DMS53 treated with DMSO at 0.1 percent for 48 hours (cell line): ENCODE measurements around the gene FARSA.
"Not testable (repeated sequence)": the region's sequence is repeated elsewhere in the genome, so short reads cannot be mapped to it uniquely, and the experiment has no call there.

Experiments
- DNase-seq: peaks from one replicate; lab custom pipeline; 2025; ENCODE audit not compliant: unreplicated experiment; lab: John Stamatoyannopoulos, UW

Gene FARSA

DNA sequence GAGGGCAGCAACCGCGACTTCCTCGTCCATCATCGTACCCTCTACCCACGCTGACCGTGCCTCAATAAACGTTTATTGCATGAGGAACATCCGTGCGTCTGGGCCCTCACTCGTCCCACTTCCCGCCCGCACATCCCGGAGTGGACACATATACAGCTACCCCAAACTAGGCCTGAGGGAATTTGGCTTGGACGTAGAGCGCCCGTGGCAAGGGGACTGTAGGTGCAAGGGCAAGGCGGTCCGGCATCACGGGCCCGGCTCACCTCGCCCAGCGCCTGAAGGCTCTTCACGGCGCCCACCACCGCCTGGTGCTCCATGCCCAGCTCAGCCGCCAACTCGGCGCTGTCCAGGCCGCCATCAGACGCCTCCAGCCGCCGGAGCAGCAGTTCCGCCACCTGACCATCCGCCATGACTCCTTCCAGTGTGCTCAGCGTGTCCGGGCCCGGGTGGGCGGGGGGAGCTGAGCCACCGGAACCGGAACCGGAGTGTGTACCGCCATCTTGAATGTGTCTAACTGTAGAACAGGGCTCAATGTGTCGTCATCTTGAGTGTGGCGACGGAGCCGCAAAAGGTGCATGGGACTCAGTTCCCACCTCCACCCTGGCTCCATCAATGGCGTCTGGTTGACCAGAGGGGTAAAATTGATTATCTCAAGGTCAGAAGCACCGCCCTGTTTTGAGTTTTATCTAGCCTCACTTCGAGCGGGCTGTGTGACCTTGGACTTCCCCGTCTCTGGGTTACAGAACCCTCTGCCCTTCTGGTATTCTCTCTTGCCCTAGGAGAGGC is at the start of gene FARSA:
Gene FARSA (minus strand): TSS at position 425 of the 786 bp plus-strand sequence. CDS start 15 bp downstream, at position 410.
- DNase-seq = peak; percentile 62

- DNase-seq = no peak
Observed at GRCh38 chr19:12983091-12983490, 49.6 kb upstream of the FARSA start.

DNA sequence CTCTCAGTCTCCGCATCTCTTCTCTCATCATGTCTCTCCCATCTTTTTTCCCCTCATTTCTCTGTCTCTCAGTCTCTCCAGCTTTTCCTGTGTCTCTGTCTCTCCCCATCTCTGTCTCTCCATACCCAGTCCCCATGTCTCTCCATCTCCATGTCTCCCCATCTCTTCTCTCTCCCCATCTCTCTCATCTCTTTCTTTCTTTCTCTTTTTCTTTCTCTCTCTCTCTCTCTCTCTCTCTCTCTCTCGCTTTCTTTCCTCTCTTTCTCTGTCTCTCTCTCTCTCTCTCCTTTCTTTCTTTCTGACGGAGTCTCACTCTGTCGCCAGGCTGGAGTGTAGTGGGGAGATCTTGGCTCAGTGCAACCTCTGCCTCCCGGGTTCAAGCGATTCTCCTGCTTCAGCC is 49.1 kb upstream of the FARSA start:
- DNase-seq = no peak

- DNase-seq = no peak
Observed at GRCh38 chr19:12979974-12980373, 46.5 kb upstream of the FARSA start.

GRCh38 chr19:12976109-12976508 is 42.6 kb upstream of the FARSA start:
- DNase-seq = not testable (repeated sequence)

DNA sequence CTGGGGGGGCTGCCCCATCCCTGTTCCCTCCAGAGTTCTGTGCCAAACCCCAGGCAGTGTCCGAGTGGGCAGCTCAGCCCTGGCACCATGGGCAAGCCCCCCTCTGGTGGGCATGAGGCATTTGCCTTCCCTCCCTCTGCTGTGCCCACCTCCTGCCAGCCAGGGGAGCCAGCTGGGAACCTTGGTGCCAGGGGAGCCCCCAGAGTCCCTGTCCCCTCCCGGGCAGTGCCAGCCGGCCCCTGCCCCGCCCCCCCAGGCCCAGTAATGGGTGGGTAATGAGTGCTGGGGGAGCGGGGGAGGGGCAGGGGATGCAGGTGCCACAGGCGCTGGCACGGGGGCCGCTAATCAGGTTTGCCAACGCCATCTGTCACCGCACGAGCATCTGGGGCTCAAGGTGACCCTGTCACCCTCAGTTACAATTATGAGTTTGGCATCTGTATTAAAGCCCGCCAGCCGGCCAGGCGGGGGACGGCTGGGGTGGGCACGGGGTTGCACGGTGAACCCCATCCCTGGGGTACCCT is 41.8 kb upstream of the FARSA start:
- no peak for DNase-seq

DNA sequence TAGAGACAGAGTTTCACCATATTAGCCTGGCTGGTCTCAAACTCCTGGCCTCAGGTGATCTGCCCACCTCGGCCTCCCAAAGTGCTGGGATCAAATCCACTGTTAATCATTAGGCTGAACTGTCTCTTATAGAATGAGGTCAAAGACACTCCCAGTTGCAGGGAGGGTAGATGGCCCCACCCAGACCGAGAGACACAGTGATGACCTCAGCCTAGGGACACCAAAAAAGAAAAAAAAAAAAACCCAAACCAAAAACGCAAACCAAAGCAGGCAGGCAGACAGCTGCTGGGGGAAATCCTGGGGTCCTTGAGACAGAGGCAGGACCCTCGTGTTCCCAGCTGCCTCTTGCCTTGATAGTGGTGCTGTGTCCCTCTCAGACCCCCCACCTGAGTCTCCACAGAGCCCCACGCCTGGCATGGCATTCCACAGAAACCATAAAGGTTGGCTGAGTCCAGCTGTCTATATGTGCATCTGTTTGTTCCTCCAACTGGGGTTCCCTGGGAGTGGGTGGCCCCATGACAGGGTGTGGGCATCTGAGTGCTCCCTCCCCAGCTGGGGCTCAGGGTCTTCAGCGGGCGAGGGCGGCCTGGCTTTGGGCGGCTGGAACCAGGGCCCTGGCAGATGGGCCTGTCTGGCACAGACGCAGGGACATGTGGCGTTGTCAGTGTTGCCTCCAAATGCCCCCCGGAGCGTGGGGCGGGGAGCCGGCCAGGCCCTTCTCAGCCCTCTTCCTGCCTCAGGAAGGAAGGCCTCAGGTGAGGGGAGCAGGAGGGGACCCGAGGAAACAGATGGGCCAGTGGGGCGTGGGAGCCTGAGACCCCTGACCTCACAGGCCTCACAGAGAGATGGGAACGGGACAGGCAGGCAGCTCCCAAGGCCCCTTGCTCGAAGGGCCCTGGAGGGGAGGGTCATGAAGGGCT is 41.0 kb upstream of the FARSA start:
- DNase-seq = no peak

DNA sequence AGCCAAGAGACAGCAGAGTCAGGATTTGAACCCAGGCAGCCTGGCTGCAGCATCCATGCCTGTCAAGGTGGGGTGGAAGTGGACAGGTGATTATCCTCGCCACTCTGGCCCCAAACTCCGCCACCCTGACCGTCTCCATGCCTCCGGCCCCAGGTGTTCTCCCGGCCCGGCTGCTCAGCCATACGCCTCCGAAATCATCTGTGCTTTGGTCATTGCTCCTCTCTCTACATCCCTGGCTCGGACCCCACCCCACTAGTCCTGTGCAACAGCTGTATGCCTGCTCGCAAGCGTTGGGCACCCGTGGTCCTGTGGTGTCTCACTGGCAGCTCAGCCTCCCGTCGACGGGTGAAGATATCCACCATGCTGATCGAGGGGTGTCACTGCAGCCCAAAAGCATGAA is 39.7 kb upstream of the FARSA start:
- DNase-seq = no peak

DNA sequence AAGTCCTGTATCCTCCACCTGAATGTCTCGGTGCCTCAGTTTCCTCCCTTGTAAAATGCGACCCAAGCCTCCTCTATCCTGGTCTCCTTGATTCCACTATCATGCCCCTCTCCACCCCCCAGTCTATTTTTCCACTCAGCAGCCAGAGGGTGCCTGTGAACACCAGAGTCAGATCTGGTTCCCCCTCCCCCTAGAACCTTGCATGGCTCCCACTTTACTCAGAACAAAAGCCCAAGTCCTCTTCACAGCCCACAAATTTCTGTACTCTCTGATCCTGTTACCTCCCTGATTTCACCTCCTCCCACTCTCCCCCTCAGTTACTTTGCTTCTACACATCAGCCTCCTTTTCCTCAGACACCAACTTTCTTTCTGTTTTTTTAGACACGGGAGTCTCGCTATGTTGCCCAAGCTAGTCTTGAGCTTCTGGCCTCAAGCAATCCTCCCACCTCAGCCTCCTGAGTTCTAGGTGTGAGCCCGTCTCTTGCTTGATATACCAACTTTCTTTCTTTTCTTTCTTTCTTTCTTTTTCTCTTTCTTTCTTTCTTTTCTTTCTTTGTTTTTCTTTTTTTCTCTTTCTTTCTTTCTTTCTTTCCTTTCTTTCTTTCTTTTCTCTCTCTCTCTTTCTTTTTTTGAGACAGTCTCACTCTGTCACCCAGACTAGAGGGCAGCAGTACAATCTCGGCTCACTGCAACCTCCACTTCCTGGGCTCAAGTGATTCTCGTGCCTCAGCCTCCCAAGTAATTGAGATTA is 36.7 kb upstream of the FARSA start:
- no peak for DNase-seq

DNA sequence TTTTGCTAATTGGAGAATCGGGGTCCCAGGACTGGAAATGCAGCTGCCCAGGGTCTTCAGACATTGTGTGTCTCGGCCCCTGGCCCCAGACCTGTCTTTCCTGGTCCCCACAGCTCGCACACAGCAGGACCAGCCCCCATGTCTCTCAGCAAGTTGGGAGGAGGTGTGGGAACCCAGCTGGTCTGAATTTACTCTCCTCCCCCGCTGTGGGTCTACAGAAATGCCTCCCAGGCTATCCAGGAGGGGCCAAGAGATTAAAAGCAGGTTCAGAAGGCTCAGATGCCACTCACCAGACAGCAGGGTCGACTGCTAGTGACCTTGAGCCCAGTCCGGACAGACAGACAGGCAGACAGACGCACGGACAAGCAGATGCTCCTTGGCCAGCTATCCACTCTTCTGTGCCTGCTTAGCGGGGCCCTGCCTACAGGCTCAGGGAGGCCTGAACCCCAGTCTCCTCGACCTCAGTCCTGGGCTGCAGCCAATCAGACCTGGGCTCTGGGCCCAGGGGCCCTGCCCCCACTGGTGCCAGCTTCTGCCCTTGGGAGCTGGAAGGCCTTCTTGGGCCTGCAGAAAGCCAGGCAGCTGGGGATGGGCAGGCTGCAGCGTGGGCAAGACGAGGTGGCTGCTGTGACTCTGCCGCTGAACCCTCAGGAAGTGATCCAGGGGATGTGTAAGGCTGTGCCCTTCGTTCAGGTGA is 35.9 kb upstream of the FARSA start, which contains the start of gene DAND5:
Gene DAND5 (plus strand): TSS at position 285 of the 697 bp plus-strand sequence. CDS start 85 bp downstream, at position 370.
- no peak for DNase-seq

GRCh38 chr19:12967907-12968306 is 34.4 kb upstream of the FARSA start:
- no peak for DNase-seq

- no peak for DNase-seq
Observed at GRCh38 chr19:12965812-12966135, 32.3 kb upstream of the FARSA start.

GRCh38 chr19:12965017-12965811 is 31.7 kb upstream of the FARSA start:
- DNase-seq = peak; percentile 28

GRCh38 chr19:12959481-12959880 is 26.0 kb upstream of the FARSA start:
- no peak for DNase-seq

DNA sequence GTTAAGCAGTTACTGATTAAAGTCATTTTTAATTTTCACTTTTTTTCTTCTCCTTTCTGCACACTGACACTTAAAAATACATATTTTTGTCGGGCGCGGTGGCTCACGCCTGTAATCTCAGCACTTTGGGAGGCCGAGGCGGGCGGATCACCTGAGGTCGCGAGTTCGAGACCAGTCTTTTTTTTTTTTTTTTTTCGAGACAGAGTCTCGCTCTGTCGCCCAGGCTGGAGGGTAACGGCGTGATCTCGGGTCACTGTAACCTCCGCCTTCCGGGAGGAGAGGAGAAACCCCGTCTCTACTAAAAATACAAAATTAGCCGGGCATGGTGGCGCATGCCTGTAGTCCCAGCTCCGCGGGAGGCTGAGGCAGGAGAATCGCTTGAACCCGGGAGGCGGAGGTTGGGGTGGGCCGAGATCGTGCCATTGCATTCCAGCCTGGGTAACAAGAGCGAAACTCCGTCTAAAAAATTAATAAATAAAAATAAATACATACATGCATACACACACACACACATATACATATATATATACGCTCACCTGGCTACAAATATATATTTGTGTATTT is 24.0 kb upstream of the FARSA start:
- DNase-seq = not testable (repeated sequence)

DNA sequence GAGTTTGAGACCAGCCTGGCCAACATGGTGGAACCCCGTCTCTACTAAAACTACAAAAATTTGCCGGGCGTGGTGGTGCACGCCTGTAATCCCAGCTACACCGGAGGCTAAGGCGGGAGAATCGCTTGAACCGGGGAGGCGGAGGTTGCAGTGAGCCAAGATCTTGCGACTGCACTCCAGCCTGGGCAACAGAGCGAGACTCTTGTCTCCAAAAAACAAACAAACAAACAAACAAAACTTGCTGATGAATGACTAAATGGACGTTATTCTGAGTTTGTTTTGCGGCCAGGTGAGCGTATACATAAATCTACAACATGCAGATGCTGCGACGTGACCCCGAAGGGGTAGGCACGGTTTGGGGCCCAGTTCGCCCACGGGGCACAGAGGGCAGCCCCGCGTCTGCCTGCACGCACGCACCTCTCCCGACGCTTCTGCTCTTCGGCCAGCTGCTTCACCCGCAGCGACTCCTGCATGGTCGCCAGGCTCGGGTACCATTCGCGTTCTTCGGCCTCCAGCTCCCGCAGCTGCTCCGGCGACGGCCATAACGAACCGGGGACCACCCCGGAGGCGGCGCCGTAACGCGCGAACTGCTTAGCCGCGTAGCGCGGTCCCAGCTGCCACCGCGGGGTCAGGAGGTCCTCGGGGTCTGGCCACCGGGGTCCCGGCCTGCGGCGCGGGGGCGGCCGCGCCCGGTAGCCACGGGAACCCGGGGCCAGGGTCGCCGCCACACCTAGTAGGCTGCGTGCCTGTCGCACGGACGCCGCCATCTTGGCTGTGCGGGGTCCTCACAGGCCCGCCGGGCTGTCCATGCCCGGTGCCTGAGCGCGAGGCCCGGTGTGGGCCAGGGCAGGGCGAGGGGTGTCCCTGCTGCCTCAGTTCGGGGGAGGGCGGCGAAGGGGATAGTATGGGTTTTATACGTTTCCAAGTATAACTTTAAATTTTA is 23.2 kb upstream of the FARSA start, which contains the start of gene GADD45GIP1:
Gene GADD45GIP1 (minus strand): TSS at position 778 of the 943 bp plus-strand sequence. CDS start 11 bp downstream, at position 767.
- peak; percentile 66 for DNase-seq

- no peak for DNase-seq
Observed at GRCh38 chr19:12955996-12956395, 22.5 kb upstream of the FARSA start.

DNA sequence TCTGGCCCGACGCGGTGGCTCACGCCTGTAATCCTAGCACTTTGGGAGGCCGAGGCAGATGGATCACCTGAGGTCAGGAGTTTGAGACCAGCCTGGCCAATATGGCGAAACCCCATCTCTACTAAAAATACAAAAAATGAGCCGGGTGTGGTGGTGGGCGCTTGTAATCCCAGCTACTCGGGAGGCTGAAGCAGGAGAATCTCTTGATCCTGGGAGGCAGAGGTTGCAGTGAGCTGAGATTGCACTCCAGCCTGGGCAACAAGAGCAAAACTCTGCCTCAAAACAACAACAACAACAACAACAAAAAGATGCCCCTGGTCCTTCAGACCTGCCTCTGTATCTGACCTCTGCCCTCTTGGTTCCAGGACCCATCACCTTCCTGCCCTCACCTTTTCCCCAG is 22.1 kb upstream of the FARSA start:
- DNase-seq = not testable (repeated sequence)
